GM18526 (cell line): Measurements from ENCODE around the gene DIDO1.

ENCODE experiments used
- POLR2A ChIP-seq: IDR thresholded peaks from 3 replicates; pipeline ENCODE4 v1.6.1; 2011; ENCODE audit not compliant: insufficient read length; ENCODE audit errors: extremely low read depth

Gene DIDO1

DNA sequence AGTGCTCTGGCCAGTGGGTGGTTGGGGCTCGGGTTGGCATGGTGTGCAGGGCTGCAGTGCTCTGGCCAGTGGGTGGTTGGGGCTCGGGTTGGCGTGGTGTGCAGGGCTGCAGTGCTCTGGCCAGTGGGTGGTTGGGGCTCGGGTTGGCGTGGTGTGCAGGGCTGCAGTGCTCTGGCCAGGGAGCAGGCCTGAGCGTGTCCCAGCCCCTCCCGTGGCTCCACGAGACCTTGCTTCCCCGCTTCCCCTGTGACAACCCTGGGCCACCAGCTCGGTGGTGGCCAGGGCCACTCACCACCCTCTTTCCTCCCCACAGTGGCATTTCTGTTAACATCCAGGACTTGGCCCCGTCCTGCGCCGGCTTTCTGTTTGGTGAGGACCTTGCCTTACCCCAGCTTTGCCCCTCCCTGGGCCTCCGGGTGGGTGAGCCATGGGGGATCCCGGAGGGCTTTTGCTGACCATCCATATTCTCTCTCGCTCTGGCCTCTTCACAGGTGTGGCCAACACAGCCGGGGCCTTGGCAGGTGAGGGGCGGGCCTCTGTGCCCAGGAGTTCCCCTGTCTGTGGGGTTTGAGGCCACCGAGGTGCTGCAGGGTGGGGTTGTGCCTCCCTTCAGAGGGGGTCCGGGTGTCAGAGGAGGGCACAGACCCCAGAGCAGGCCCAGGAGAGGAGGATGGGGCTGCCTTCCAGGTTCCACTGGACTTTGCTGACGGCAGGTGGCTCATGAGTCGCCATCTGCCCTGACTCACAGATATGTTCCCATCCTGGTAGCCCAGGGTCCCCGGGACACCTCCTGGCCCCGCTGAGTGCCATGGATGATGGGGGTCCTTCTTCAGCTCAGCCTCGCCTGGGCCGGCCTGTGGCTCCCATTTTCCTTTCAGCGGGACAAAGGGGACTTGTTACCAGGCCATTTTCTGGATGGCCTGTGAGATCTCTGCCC is 40.2 kb upstream of the DIDO1 start:
- TF ChIP-seq POLR2A = no peak

- no peak for TF ChIP-seq POLR2A
Measured at GRCh38 chr20:62965363-62965771, 39.1 kb upstream of the DIDO1 start.

- no peak for TF ChIP-seq POLR2A
Measured at GRCh38 chr20:62964700-62965099, 38.4 kb upstream of the DIDO1 start.

GRCh38 chr20:62963614-62964397 is 37.5 kb upstream of the DIDO1 start:
- no peak for TF ChIP-seq POLR2A

DNA sequence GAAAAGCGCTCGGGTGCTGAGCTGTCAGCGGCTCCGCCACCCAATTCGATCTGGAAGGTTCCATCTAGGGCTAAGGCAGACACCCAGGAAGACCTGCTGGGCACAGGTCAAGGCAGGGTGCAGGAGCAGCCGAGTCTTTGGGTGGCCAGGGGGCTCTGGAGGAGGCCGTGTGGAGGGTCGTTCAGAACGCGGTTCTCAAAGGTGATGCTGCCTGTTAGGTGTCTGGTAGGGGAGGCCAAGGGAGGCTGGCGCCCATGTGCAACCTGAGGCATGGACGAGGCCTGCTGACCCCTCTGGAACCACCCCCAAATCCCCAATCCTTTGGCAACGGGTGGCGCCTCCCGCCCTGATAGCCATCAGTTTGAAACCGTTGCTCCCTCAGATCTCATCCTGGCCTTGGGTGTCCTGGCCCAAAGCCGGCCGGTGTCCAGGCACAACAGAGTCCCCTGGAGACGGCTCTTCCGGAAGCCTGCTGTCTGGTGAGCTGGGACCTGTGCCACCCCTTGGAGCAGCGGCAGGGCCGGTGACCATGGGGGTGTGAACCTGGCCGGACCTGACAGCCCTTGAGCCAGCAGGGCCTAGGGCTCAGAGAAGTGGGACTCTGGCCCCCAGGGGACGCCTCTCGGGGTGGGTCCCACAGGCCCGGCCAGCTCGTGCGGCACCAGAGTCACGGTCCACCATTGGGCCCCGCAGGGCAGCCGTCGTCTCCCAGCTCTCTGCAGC is 36.7 kb upstream of the DIDO1 start:
- TF ChIP-seq POLR2A = no peak

- no peak for TF ChIP-seq POLR2A
Measured at GRCh38 chr20:62962221-62962879, 36.0 kb upstream of the DIDO1 start.

- no peak for TF ChIP-seq POLR2A
Measured at GRCh38 chr20:62961799-62962198, 35.5 kb upstream of the DIDO1 start.

DNA sequence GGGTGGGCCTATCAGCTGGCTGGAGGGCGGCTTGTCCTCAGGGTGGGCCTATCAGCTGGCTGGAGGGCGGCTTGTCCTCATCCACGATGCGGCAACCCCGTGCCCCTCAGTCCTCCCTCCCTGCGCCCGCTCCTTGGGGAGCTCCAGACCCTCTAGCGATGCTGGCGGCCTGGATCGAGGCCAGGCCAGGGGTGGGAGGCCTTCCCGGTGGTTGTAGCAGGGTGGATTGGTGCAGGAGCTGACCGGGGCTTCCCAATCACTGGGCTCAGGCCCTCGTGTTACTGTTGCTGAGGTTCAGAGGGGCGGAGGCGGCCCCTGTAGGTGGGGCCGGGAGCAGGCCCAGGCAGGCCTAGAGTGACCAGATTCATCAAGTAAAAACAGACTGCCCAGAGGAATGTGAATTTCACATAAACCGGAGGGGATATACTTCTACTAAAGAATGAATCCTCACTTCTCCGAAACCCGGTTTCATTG is 35.0 kb upstream of the DIDO1 start:
- no peak for TF ChIP-seq POLR2A

DNA sequence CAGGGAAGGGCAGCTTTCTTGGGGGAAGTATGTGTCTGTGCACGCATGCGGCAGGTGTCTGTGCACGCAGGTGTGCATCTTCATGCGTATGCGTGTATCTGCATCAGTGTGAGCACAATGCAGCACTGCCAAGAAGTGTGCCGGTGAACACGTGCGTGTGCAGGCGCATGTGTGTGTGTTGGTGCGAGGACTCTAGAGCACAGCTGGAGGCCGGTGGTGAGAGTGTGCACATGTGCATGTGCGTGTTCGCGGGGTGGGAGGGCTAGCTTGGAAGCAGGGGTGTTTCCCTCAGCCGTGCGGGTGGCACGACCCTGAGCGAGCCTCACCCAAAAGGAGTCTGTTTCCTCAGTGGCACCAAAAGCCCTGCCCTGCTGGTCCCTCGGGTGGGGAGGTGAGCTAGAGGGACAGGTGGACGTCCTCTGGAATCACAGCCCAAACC is 33.7 kb upstream of the DIDO1 start:
- TF ChIP-seq POLR2A = no peak

DNA sequence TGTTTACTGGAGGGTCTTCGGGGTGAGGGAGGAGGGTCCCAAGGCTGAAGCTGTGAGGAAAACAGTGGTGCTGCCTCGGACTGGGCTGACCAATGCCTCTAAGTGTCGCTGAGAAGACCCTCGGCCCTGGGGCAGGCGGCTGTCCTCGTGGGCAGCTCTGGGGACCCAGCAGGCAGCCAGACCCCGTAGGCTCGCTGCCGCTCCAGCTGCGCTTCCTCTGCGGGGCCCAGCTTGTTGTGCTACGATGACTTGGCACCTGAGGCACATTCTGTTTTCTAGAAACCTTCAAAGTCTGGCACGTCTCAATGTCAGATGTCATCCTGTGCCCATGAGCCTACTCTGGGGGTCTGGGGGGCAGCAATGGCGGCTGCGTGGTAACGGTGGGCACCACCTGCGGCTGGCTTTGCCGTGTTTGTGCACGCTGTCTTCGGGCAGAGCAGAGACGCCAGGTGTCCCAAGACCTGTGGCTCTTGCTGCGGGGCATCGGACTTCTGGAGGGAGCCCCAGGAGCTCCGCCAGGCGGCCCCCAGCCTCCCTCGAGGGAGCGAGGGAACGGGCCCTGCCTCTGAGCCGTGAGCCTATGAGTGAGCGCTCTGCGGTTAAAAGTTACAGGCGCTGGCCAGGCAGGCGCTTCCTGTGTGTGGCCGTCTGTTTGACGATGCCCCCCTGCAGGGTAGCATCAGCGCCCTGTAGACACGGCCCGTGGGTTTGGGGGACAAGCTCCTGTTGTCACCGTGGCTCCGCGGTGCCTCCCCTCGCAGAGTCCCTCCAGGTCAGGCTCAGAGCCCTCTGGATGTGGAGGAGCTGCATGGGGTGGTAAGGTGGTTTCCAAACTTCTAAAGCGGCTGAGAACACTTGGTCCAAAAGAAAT is 33.0 kb upstream of the DIDO1 start:
- no peak for TF ChIP-seq POLR2A

DNA sequence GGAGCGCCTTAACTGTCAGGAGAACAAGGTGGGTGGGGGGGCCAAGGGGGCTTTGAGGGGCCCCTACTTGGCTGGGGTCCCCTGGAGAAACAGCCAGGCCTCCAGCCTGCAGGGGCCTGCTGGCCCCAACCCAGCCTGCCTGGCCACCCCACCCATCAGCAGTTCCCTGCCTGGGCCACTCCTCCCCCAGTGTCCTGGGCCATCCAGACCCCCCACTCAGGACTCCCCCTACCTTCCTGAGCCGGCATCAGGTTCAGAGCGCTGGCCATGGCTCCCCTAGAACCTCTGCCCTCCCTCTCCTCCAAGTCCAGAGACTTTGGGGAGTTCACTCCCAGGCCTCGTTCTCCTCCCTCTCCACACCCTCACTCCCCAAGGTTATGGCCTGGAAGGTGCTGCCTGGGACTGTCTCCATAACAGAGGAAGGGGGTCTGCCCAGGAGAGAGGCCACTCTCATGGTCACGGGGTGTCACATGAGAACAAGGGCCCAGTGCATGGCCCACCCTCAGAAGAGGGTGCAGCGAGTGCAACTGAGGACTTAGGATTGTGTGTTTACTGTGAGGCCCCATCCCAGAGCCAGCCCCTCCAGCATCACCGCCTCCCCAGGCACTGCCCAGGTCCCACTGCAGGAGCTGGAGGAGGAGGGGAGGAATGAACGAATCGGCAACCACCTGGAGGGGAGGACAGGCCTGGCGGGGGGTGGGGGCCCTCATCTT is 32.2 kb upstream of the DIDO1 start:
- no peak for TF ChIP-seq POLR2A

GRCh38 chr20:62957136-62958117 is 31.1 kb upstream of the DIDO1 start:
- TF ChIP-seq POLR2A = no peak

DNA sequence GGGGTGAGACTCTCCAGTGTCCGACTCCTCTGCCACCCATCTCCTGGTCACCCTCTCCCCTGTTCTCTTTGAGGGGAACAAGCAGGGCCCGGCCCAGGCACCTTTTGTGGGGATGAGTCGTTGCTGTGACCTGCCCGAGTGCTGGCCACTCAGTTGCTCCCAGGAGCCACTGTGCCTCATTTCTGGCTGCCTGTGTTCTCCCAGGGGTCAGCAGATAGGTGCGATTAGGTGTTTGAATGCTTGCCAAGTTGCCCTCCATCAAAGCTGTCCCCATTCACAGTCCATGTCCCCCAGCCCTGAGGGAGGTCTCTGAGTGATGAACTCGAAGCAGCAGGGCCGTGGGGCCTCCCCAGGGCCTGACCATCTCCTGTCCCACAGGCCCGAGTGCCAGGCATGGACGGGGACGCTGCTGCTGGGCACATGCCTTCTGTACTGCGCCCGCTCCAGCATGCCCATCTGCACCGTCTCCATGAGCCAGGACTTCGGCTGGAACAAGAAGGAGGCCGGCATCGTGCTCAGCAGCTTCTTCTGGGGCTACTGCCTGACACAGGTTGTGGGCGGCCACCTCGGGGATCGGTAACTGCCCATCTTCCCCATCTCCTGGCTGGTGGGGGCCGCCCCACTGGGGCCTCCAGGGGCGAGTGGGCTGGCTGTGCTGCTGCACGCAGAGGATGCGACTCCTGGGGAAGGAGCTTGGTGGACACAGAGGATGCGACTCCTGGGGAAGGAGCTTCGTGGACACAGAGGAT is 30.3 kb upstream of the DIDO1 start:
- no peak for TF ChIP-seq POLR2A
